ENCODE measurements around the gene ENOPH1. TPM values are rescaled to one million over a fixed set of nuclear protein-coding genes. Genes with fewer than 3 reads are reported as not detected.

Gene ENOPH1
- polyA plus RNA-seq, 1 donor (not counting 4 experiments of a cell fraction or from before 2014, with no cell fraction given) = 29.4 TPM

GRCh38 chr4:82447886-82448285 is 17.5 kb downstream of the ENOPH1 start:
- Histone ChIP-seq H3K9me1 (ENCODE audit: control insufficient read depth, extremely low read depth, insufficient read depth, low read length) (no peaks in the 10 kb centered on the region), H3K27ac (ENCODE audit: control insufficient read depth, insufficient read depth, low read length) (no peak overlapping the region), H3K4me1 (ENCODE audit: control insufficient read depth, extremely low read depth, insufficient read depth, low read length) (no peaks in the 10 kb centered on the region), H2AFZ (ENCODE audit: control insufficient read depth, low read length) (no peak overlapping the region), H3K9ac (ENCODE audit: control insufficient read depth, extremely low read depth, insufficient read depth, low read length) (no peak overlapping the region), H3K9me3 (ENCODE audit: control insufficient read depth, low read depth, low read length) (no peaks in the 10 kb centered on the region), H3K27me3 (ENCODE audit: control insufficient read depth, extremely low read depth, insufficient read depth, low read length) (no peaks in the 10 kb centered on the region), H4K20me1 (ENCODE audit: control insufficient read depth, extremely low read depth, insufficient read depth, low read length) (no peaks in the 10 kb centered on the region), H3K79me2 (ENCODE audit: control insufficient read depth, insufficient read depth, low read length) (peaks cover 69% of the 10 kb centered on the region), H3K4me2 (ENCODE audit: control insufficient read depth, extremely low read depth, insufficient read depth, low read depth, low read length) (no peak overlapping the region), H3K36me3 (ENCODE audit: control insufficient read depth in 2 of 2, extremely low read depth in 1 of 2, insufficient read depth in 2 of 2, low read length in 2 of 2) (peaks cover 10 to 17% of the 10 kb centered on the region in 2 experiments), H3K4me3 (ENCODE audit: control insufficient read depth in 2 of 3, extremely low read depth in 1 of 3, insufficient read depth in 2 of 3, low read depth in 1 of 3, low read length in 3 of 3) (no peak overlapping the region)
- DNase-seq (ENCODE audit: low read depth, low spot score) = no peak
- dilution Hi-C loops (cut with MboI; ENCODE audit: extremely low pct_ligation_motif_present, low sequenced_read_pairs) = no loop called here
- TF ChIP-seq EZH2 (IDR thresholded peaks at IDR 0.05; ENCODE audit: low read length) (no peak), CTCF (optimal IDR thresholded peaks at IDR 0.05 in 1 of 3, IDR thresholded peaks at IDR 0.05 in 1 of 3, conservative IDR thresholded peaks at IDR 0.05 in 1 of 3; ENCODE audit: extremely low read depth in 1 of 3, insufficient read depth in 2 of 3, low read length in 3 of 3) (no peak)
- FAIRE-seq = peak; percentile 43

- no peak overlapping the region for H3K4me3 ChIP-seq (ENCODE audit: control insufficient read depth in 2 of 3, extremely low read depth in 1 of 3, insufficient read depth in 2 of 3, low read depth in 1 of 3, low read length in 3 of 3)
- DNase-seq (ENCODE audit: low read depth, low spot score) = no peak
- TF ChIP-seq EZH2 (IDR thresholded peaks at IDR 0.05; ENCODE audit: low read length) (no peak), CTCF (optimal IDR thresholded peaks at IDR 0.05 in 1 of 3, IDR thresholded peaks at IDR 0.05 in 1 of 3, conservative IDR thresholded peaks at IDR 0.05 in 1 of 3; ENCODE audit: extremely low read depth in 1 of 3, insufficient read depth in 2 of 3, low read length in 3 of 3) (no peak)
- peaks cover 43% of the 10 kb centered on the region for H3K79me2 ChIP-seq (ENCODE audit: control insufficient read depth, insufficient read depth, low read length)
- H3K4me1 ChIP-seq (ENCODE audit: control insufficient read depth, extremely low read depth, insufficient read depth, low read length) = no peaks in the 10 kb centered on the region
- no peak overlapping the region for H2AFZ ChIP-seq (ENCODE audit: control insufficient read depth, low read length)
- H3K36me3 ChIP-seq (ENCODE audit: control insufficient read depth in 2 of 2, extremely low read depth in 1 of 2, insufficient read depth in 2 of 2, low read length in 2 of 2) = peaks cover 17% of the 10 kb centered on the region in 2 experiments
- H3K9me3 ChIP-seq (ENCODE audit: control insufficient read depth, low read depth, low read length) = no peaks in the 10 kb centered on the region
- dilution Hi-C loops (cut with MboI; ENCODE audit: extremely low pct_ligation_motif_present, low sequenced_read_pairs) = no loop called here
- H3K27me3 ChIP-seq (ENCODE audit: control insufficient read depth, extremely low read depth, insufficient read depth, low read length) = no peaks in the 10 kb centered on the region
- H3K9ac ChIP-seq (ENCODE audit: control insufficient read depth, extremely low read depth, insufficient read depth, low read length) = no peak overlapping the region
- no peaks in the 10 kb centered on the region for H3K9me1 ChIP-seq (ENCODE audit: control insufficient read depth, extremely low read depth, insufficient read depth, low read length)
- H4K20me1 ChIP-seq (ENCODE audit: control insufficient read depth, extremely low read depth, insufficient read depth, low read length) = no peaks in the 10 kb centered on the region
- no peak overlapping the region for H3K4me2 ChIP-seq (ENCODE audit: control insufficient read depth, extremely low read depth, insufficient read depth, low read depth, low read length)
- no peak overlapping the region for H3K27ac ChIP-seq (ENCODE audit: control insufficient read depth, insufficient read depth, low read length)
- FAIRE-seq = no peak
These were observed 20.8 kb downstream of the ENOPH1 start for GRCh38 chr4:82450966-82451755.
